ENCODE data around the gene RMRP. TPM values are rescaled to one million over a fixed set of nuclear protein-coding genes. Genes with fewer than 3 reads are reported as not detected.
"Not testable (repeated sequence)": the region's sequence is repeated elsewhere in the genome, so short reads cannot be mapped to it uniquely, and the experiment has no call there.

The RMRP gene
- polyA plus RNA-seq, 1 donor (not counting 4 experiments of a cell fraction or from before 2014, with no cell fraction given): 21.6 TPM

GRCh38 chr9:35612843-35613242 is 45.0 kb downstream of the RMRP start:
- Histone ChIP-seq H3K27me3 (ENCODE audit: control insufficient read depth, extremely low read depth, insufficient read depth, low read length) (peaks cover 23% of the 10 kb centered on the region), H3K36me3 (ENCODE audit: control insufficient read depth in 2 of 2, extremely low read depth in 1 of 2, insufficient read depth in 2 of 2, low read length in 2 of 2) (peaks cover 9 to 22% of the 10 kb centered on the region in 2 experiments), H3K4me3 (ENCODE audit: control insufficient read depth in 2 of 3, extremely low read depth in 1 of 3, insufficient read depth in 2 of 3, low read depth in 1 of 3, low read length in 3 of 3) (no peak overlapping the region), H4K20me1 (ENCODE audit: control insufficient read depth, extremely low read depth, insufficient read depth, low read length) (no peaks in the 10 kb centered on the region), H3K4me1 (ENCODE audit: control insufficient read depth, extremely low read depth, insufficient read depth, low read length) (no peaks in the 10 kb centered on the region), H2AFZ (ENCODE audit: control insufficient read depth, low read length) (no peak overlapping the region), H3K27ac (ENCODE audit: control insufficient read depth, insufficient read depth, low read length) (no peak overlapping the region), H3K9me1 (ENCODE audit: control insufficient read depth, extremely low read depth, insufficient read depth, low read length) (no peaks in the 10 kb centered on the region), H3K4me2 (ENCODE audit: control insufficient read depth, extremely low read depth, insufficient read depth, low read depth, low read length) (no peak overlapping the region), H3K79me2 (ENCODE audit: control insufficient read depth, insufficient read depth, low read length) (no peaks in the 10 kb centered on the region), H3K9ac (ENCODE audit: control insufficient read depth, extremely low read depth, insufficient read depth, low read length) (no peak overlapping the region), H3K9me3 (ENCODE audit: control insufficient read depth, low read depth, low read length) (no peaks in the 10 kb centered on the region)
- TF ChIP-seq CTCF (optimal IDR thresholded peaks at IDR 0.05 in 1 of 3, IDR thresholded peaks at IDR 0.05 in 1 of 3, conservative IDR thresholded peaks at IDR 0.05 in 1 of 3; ENCODE audit: extremely low read depth in 1 of 3, insufficient read depth in 2 of 3, low read length in 3 of 3): no peak
- no peak for TF ChIP-seq EZH2 (IDR thresholded peaks at IDR 0.05; ENCODE audit: low read length)
- no peak for FAIRE-seq
- dilution Hi-C loops (cut with MboI; ENCODE audit: extremely low pct_ligation_motif_present, low sequenced_read_pairs): no loop called here
- DNase-seq (ENCODE audit: low read depth, low spot score): no peak

GRCh38 chr9:35612066-35612465 is 45.8 kb downstream of the RMRP start:
- H2AFZ ChIP-seq (ENCODE audit: control insufficient read depth, low read length); H3K9me3 ChIP-seq (ENCODE audit: control insufficient read depth, low read depth, low read length); H3K4me1 ChIP-seq (ENCODE audit: control insufficient read depth, extremely low read depth, insufficient read depth, low read length); dilution Hi-C loops (cut with MboI; ENCODE audit: extremely low pct_ligation_motif_present, low sequenced_read_pairs); H3K27ac ChIP-seq (ENCODE audit: control insufficient read depth, insufficient read depth, low read length); H4K20me1 ChIP-seq (ENCODE audit: control insufficient read depth, extremely low read depth, insufficient read depth, low read length); H3K4me3 ChIP-seq (ENCODE audit: control insufficient read depth in 2 of 3, extremely low read depth in 1 of 3, insufficient read depth in 2 of 3, low read depth in 1 of 3, low read length in 3 of 3); FAIRE-seq; H3K9me1 ChIP-seq (ENCODE audit: control insufficient read depth, extremely low read depth, insufficient read depth, low read length); H3K79me2 ChIP-seq (ENCODE audit: control insufficient read depth, insufficient read depth, low read length); H3K4me2 ChIP-seq (ENCODE audit: control insufficient read depth, extremely low read depth, insufficient read depth, low read depth, low read length); H3K9ac ChIP-seq (ENCODE audit: control insufficient read depth, extremely low read depth, insufficient read depth, low read length); DNase-seq (ENCODE audit: low read depth, low spot score): not testable (repeated sequence)
- H3K36me3 ChIP-seq (ENCODE audit: control insufficient read depth in 2 of 2, extremely low read depth in 1 of 2, insufficient read depth in 2 of 2, low read length in 2 of 2): peaks cover 9 to 25% of the 10 kb centered on the region in 2 experiments
- H3K27me3 ChIP-seq (ENCODE audit: control insufficient read depth, extremely low read depth, insufficient read depth, low read length): peaks cover 16% of the 10 kb centered on the region

GRCh38 chr9:35611230-35611797 is 46.5 kb downstream of the RMRP start:
- TF ChIP-seq EZH2 (IDR thresholded peaks at IDR 0.05; ENCODE audit: low read length) (no peak), CTCF (optimal IDR thresholded peaks at IDR 0.05 in 1 of 3, IDR thresholded peaks at IDR 0.05 in 1 of 3, conservative IDR thresholded peaks at IDR 0.05 in 1 of 3; ENCODE audit: extremely low read depth in 1 of 3, insufficient read depth in 2 of 3, low read length in 3 of 3) (peak; percentile 73 to 83 (median 76))
- Histone ChIP-seq H3K79me2 (ENCODE audit: control insufficient read depth, insufficient read depth, low read length) (peaks cover 3% of the 10 kb centered on the region), H3K9me3 (ENCODE audit: control insufficient read depth, low read depth, low read length) (no peaks in the 10 kb centered on the region), H3K36me3 (ENCODE audit: control insufficient read depth in 2 of 2, extremely low read depth in 1 of 2, insufficient read depth in 2 of 2, low read length in 2 of 2) (peaks cover 9 to 25% of the 10 kb centered on the region in 2 experiments), H4K20me1 (ENCODE audit: control insufficient read depth, extremely low read depth, insufficient read depth, low read length) (no peaks in the 10 kb centered on the region), H3K4me3 (ENCODE audit: control insufficient read depth in 2 of 3, extremely low read depth in 1 of 3, insufficient read depth in 2 of 3, low read depth in 1 of 3, low read length in 3 of 3) (no peak overlapping the region), H2AFZ (ENCODE audit: control insufficient read depth, low read length) (no peak overlapping the region), H3K27me3 (ENCODE audit: control insufficient read depth, extremely low read depth, insufficient read depth, low read length) (peaks cover 12% of the 10 kb centered on the region), H3K4me1 (ENCODE audit: control insufficient read depth, extremely low read depth, insufficient read depth, low read length) (peaks cover under 1% of the 10 kb centered on the region), H3K4me2 (ENCODE audit: control insufficient read depth, extremely low read depth, insufficient read depth, low read depth, low read length) (no peak overlapping the region), H3K27ac (ENCODE audit: control insufficient read depth, insufficient read depth, low read length) (no peak overlapping the region), H3K9me1 (ENCODE audit: control insufficient read depth, extremely low read depth, insufficient read depth, low read length) (no peaks in the 10 kb centered on the region), H3K9ac (ENCODE audit: control insufficient read depth, extremely low read depth, insufficient read depth, low read length) (no peak overlapping the region)
- DNase-seq (ENCODE audit: low read depth, low spot score): no peak
- dilution Hi-C loops (cut with MboI; ENCODE audit: extremely low pct_ligation_motif_present, low sequenced_read_pairs): no loop called here
- FAIRE-seq: peak; percentile 92

Data from keratinocyte (primary cell).